Aorta (tissue), 5 donors: ENCODE measurements around the gene MED12L. TPM values are rescaled to one million over a fixed set of nuclear protein-coding genes. Genes with fewer than 3 reads are reported as not detected.
A peak's percentile ranks its signal among the peaks of the same experiment; 100 is the strongest.

Experiments
- ATAC-seq: fragments of 200-7000 bp; cut with Tn5 transposase; one replicate; pipeline ENCODE4 v1.9.1; 2022; ENCODE audit warnings: moderate library complexity; ENCODE audit not compliant: low FRiP score
- DNase-seq, 2 donors: peaks; one replicate each; pipeline ENCODE4 v3.0.0-alpha.2; 2020
- H3K27ac ChIP-seq, 2 donors: one replicate each; pipeline ENCODE4 v1.5.1; 2013; ENCODE audit warnings: low read length in 2 of 2, mild to moderate bottlenecking in 2 of 2, moderate library complexity in 2 of 2, control low read depth in 1 of 2, inconsistent platforms in 1 of 2, low read depth in 1 of 2
- H3K27me3 ChIP-seq, 2 donors: one replicate each; pipeline ENCODE4 v1.6.1; 2013; ENCODE audit warnings: control low read depth in 1 of 2, low read length in 1 of 2, mild to moderate bottlenecking in 1 of 2, moderate library complexity in 1 of 2; ENCODE audit not compliant: insufficient read depth in 2 of 2, control insufficient read depth in 1 of 2
- H3K36me3 ChIP-seq, 2 donors: one replicate each; pipeline ENCODE4 v1.6.1; 2013; ENCODE audit warnings: control low read depth in 1 of 2, low read length in 1 of 2, mild to moderate bottlenecking in 1 of 2; ENCODE audit not compliant: insufficient read depth in 2 of 2, control insufficient read depth in 1 of 2
- H3K4me1 ChIP-seq, 2 donors: one replicate each; pipeline ENCODE4 v1.6.1; 2013; ENCODE audit warnings: low read length in 2 of 2, control low read depth in 1 of 2, mild to moderate bottlenecking in 1 of 2, moderate library complexity in 1 of 2; ENCODE audit not compliant: insufficient read depth in 2 of 2, control insufficient read depth in 1 of 2
- H3K4me3 ChIP-seq, 2 donors: one replicate each; pipeline ENCODE4 v1.5.1; 2013; ENCODE audit warnings: low read length in 2 of 2, control low read depth in 1 of 2, mild to moderate bottlenecking in 1 of 2
- H3K9me3 ChIP-seq: one replicate; pipeline ENCODE4 v1.6.1; 2013; ENCODE audit warnings: mild to moderate bottlenecking, low read length; ENCODE audit not compliant: control insufficient read depth
- WGBS, 2 donors: extraction: QIAGEN DNeasy Blood & Tissue Kit; methylation state at CpG; one replicate each; pipeline ENCODE4 v1.1.7; 2013; 5-methylcytosine and 5-hydroxymethylcytosine counted together
- intact Hi-C, 2 donors: fragments of 100-400 bp; cut with DNase I; formaldehyde crosslinking; loops; one replicate each; pipeline versions ENCODE4 v1.14.2 to v1.15.0; 2022
- polyA plus RNA-seq, 2 donors: library from polyadenylated mRNA; stranded (reverse); fragments of 200-250 nt; gene quantifications; one replicate each; pipeline ENCODE4 v1.2.3, GENCODE V29; 2013
- total RNA-seq, 2 donors: library from RNA; stranded (reverse); fragmentation: NEBNext Ultra II Directional; extraction: Animal tissue kit (Norgen Biotek cat#: 25700); gene quantifications; one replicate each; pipeline ENCODE4 v1.2.1, GENCODE V29; 2021
- donor health status: healthy with polysubstance abuse.
- donor health status: Bipolar disorder and iron deficiency.
- donor health status: DM: no; HTN: no; CAD: no.
- donor health status: DM: no; HTN: no; CAD: no.
- donor health status: DM: yes; HTN: yes; CAD: no.

MED12L gene
- total and polyA plus RNA-seq, 4 donors = 1.1 to 2.3 TPM; not detected in 2

DNA sequence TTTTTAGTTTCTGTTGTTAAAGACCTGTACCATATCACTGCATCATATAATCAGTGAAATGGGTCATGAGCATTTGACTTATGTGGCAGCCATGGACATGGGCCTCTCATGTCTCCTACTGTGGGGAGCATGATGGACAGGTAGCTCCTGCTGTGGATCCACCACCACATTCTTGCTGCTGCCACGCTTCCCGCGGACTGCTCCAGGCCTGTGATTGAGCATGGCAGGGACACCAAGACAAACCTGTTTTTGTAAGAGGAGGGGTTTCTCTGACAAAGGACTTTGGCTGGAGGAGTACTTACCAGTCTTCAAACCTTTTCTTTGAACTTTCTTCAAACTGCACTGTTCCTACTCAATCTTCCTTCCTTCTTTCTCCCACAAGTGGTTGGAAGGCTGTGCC is 210.8 kb downstream of the MED12L start:
- H3K27ac ChIP-seq = no peak overlapping the region
- H3K9me3 ChIP-seq = no peaks in the 10 kb centered on the region
- WGBS, 2 donors = 79 to 95% methylated on average over 3 of the region's 3 CpGs
- DNase-seq = no peak
- H3K4me3 ChIP-seq = no peak overlapping the region
- no peaks in the 10 kb centered on the region for H3K36me3 ChIP-seq
- no peaks in the 10 kb centered on the region for H3K4me1 ChIP-seq
- intact Hi-C loops = no loop called here
- H3K27me3 ChIP-seq = no peaks in the 10 kb centered on the region
- ATAC-seq = no peak

DNA sequence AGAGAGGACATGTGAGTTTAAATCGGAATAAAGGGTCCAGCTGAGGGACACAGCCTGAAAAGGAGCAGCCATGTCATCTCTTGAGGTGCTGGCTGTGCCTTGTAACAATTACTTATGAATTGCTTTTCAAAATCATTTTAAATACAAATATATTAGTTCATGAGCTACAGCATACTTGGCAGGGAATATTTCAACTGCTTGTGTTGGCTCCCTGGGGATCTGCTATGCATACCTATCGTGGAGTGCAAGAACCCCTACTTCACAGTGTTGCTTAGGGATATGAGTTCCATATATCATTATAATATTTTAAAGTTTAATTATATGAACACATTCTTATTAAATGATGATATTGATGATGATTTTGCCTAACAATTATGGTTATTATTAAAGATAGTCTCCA is 212.0 kb downstream of the MED12L start:
- WGBS, 2 donors = 11 to 31% methylated on average over 2 of the region's 2 CpGs

DNA sequence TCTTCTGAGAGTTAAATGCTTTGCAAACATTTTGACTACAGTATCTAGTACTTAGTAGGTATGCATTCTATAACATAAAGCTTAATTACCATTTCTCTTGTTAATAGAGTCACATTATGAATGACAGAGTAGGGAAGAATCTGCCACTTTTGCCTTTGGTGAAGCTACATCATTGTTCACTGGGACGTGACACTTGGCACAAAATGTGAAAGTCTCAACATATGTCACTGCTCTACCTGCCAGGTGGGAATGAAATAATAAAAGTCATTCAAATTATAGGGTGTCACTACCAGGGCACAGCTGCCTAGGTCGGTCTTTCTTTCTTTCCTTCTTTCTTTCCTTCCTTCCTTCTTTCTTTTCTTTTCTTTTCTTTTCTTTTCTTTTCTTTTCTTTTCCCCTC is 213.5 kb downstream of the MED12L start:
- no peaks in the 10 kb centered on the region for H3K36me3 ChIP-seq
- DNase-seq (no peak), ATAC-seq (no peak)
- WGBS, 2 donors = 95% methylated on average over 2 of the region's 2 CpGs
- intact Hi-C loops = no loop called here
- H3K9me3 ChIP-seq = no peaks in the 10 kb centered on the region
- H3K27me3 ChIP-seq = no peaks in the 10 kb centered on the region
- no peak overlapping the region for H3K4me3 ChIP-seq
- no peak overlapping the region for H3K27ac ChIP-seq
- no peaks in the 10 kb centered on the region for H3K4me1 ChIP-seq

More for the DNA sequence above, 212.0 kb downstream of the MED12L start:
- DNase-seq (no peak), ATAC-seq (no peak)
- Histone ChIP-seq H3K4me1 (no peaks in the 10 kb centered on the region), H3K4me3 (no peak overlapping the region), H3K27me3 (no peaks in the 10 kb centered on the region), H3K27ac (no peak overlapping the region), H3K36me3 (no peaks in the 10 kb centered on the region), H3K9me3 (no peaks in the 10 kb centered on the region)
- intact Hi-C loops = no loop called here

DNA sequence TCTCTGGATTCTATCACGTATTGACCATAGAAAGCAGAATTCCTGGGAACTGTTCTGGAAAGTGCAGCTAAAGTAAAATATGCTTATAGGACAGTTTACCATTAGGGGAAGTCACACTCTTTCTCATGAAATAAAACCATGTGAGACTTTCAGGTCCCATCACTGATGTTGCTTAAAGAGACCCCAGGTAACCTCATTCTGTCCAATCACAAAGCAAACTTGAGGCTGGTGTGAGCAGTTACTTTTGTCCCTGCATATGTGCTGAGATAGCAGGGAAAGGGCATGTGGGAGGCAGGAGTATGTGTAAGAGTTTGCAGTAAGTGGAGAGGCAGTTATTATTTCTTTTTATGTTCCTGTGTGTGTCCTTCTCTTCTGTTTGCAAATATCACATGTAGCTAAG is 215.1 kb downstream of the MED12L start:
- Histone ChIP-seq H3K4me3 (no peak overlapping the region), H3K36me3 (no peaks in the 10 kb centered on the region), H3K27ac (no peak overlapping the region), H3K9me3 (no peaks in the 10 kb centered on the region), H3K4me1 (peaks cover 0 to 4% of the 10 kb centered on the region in 2 donors), H3K27me3 (no peaks in the 10 kb centered on the region)
- ATAC-seq (no peak), DNase-seq (no peak)
- 69 to 86% methylated on average over 1 of the region's 1 CpG for WGBS, 2 donors
- intact Hi-C loops = no loop called here

DNA sequence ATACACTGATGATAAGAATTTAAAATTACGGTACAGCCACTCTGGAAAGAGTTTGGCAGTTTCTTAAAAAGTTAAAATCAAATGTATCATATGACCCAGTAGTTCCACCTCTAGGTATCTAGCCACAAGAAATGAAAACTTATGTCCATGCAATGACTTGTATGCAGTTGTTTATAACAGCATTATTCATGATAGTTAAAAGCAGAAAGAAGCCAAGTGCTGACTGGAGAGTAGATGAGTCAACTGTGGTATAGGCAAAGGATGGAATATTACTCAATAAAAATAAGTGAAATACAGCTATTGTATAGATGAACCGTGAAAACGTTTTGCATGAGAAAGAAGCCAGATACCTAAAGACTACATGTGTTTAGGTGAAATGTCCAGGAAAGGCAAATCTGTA is 216.3 kb downstream of the MED12L start:
- no peak overlapping the region for H3K27ac ChIP-seq
- H3K4me3 ChIP-seq = no peak overlapping the region
- DNase-seq (no peak), ATAC-seq (no peak)
- peaks cover 0 to 4% of the 10 kb centered on the region in 2 donors for H3K4me1 ChIP-seq
- 93% methylated on average over 3 of the region's 3 CpGs for WGBS, 2 donors
- H3K27me3 ChIP-seq = no peaks in the 10 kb centered on the region
- intact Hi-C loops = no loop called here
- H3K36me3 ChIP-seq = no peaks in the 10 kb centered on the region
- H3K9me3 ChIP-seq = no peaks in the 10 kb centered on the region

DNA sequence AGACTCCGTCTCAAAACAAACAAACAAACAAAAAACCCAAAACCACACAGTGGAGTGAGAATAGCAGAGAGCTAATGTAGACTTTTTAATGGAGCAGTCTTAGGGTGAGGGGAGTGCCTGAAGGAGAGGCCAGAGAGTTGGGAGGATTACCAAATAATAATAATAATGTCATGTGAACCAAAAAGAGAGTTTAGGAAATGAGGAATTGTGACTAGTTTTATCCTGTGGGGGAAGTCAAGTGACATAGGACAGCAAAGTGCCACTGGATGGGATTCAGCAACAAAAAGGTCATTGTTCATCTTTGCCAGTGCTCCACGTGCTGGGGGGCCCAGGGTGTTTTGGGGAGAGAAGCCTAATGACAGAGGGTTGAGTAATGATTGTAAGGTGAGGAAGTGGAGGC is 218.3 kb downstream of the MED12L start:
- Histone ChIP-seq H3K4me3 (no peak overlapping the region), H3K4me1 (peaks cover 0 to 4% of the 10 kb centered on the region in 2 donors), H3K27me3 (no peaks in the 10 kb centered on the region), H3K36me3 (no peaks in the 10 kb centered on the region), H3K27ac (no peak overlapping the region), H3K9me3 (no peaks in the 10 kb centered on the region)
- intact Hi-C loops = no loop called here
- 74 to 89% methylated on average over 2 of the region's 2 CpGs for WGBS, 2 donors
- no peak for DNase-seq
- no peak for ATAC-seq

DNA sequence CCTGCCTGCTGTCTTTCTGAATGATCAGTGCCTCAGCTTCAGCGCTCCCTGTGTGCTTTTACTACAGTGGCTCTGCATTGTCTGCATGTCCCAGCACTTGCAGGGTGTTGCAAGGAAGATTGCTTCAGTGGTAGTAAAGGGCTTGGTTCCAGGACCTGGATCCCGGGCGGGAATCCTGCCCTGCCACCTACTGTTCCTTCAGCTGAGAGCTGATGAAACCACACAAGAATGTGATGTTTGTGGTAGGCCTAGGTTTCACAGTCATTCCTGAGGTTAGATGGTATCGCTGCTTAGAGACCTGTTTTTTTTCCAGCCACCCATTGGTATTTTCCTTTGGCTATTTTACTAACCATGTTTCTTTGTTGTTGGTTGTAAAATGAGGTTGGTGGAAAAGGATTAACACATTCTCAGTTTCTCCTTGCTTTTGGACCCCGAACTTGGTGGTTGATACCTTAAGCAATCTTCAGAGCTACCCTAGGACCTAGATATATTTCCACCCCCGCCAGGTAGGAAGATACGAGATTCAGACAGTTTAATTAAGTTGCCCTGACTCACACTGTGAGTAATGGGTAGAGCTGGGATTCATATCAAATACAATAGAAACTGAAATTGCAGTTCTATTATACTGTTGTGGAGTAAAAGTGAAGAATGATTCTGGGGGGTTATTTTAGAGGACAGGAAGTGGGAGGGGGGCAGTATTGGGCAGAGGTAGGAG is 219.8 kb downstream of the MED12L start:
- peak; percentile 64 for ATAC-seq
- no peak overlapping the region for H3K27ac ChIP-seq
- DNase-seq = peak; percentile 65 to 78
- intact Hi-C loops = no loop called here
- no peaks in the 10 kb centered on the region for H3K9me3 ChIP-seq
- H3K4me3 ChIP-seq = no peak overlapping the region
- WGBS, 2 donors = 52 to 53% methylated on average over 7 of the region's 7 CpGs
- peaks cover 0 to 4% of the 10 kb centered on the region in 2 donors for H3K4me1 ChIP-seq
- H3K36me3 ChIP-seq = no peaks in the 10 kb centered on the region
- no peaks in the 10 kb centered on the region for H3K27me3 ChIP-seq

DNA sequence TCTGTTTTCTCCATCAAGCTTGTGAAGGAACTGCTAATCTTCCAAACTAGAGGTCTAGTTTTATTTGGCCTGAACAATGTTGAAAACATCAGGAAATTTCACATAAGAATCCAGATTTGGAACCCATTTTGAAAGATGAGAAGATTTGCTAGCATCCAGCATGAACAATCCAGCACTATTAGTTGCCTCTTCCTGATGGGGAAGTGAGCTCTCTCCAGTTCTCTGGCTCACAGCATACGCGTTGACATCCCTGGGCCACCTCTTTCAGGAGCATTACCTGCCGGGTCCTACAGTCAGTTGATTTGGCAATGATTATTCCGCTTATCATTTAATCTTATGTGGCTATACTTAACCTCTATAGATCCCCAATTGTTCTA is 220.3 kb downstream of the MED12L start:
- no peak for DNase-seq
- H3K27ac ChIP-seq = no peak overlapping the region

DNA sequence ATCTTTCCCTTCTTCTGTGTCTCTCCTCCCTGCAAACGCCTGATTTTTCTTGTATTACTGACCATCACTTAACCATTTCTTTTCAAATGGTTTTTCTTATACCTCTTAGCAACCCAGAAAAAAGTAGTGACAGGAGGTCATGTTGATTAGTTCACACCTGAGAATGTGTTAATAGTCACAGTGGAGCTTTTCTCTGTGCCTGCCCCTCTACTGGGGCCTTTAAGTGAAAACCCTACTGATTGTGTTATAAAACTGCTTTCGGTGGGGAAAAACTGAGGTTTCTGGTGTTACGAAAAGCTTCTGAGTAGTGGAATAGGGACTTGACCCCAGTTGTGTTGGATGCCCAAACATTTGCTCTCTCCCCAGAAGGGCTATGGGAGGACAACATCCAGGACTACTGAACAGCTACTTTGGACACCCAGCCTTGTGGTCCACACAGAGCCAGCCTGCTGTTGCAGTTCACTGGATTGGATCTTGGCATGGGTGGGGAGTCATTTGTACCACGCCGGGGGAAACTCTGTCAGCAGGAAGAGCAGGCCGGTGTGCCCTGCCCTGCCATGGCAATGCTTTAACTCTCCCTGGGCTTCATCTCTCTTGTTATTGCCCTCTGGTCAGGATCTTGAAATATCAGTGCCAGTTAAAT is 220.8 kb downstream of the MED12L start:
- Histone ChIP-seq H3K27ac (no peak overlapping the region), H3K27me3 (no peaks in the 10 kb centered on the region), H3K9me3 (no peaks in the 10 kb centered on the region), H3K36me3 (no peaks in the 10 kb centered on the region), H3K4me3 (no peak overlapping the region), H3K4me1 (peaks cover 0 to 4% of the 10 kb centered on the region in 2 donors)
- intact Hi-C loops = no loop called here
- no peak for ATAC-seq
- DNase-seq = no peak
- 95 to 98% methylated on average over 6 of the region's 6 CpGs for WGBS, 2 donors

More for the DNA sequence above, 220.3 kb downstream of the MED12L start:
- Histone ChIP-seq H3K4me1 (peaks cover 0 to 4% of the 10 kb centered on the region in 2 donors), H3K36me3 (no peaks in the 10 kb centered on the region), H3K27me3 (no peaks in the 10 kb centered on the region), H3K9me3 (no peaks in the 10 kb centered on the region), H3K4me3 (no peak overlapping the region)
- ATAC-seq = no peak
- intact Hi-C loops = no loop called here
- 96 to 97% methylated on average over 4 of the region's 4 CpGs for WGBS, 2 donors
